Osteoblast (primary cell): ENCODE measurements around the gene LRRC58. TPM values are rescaled to one million over a fixed set of nuclear protein-coding genes. Genes with fewer than 3 reads are reported as not detected.

Experiments used
- DNase-seq: peaks from one replicate; pipeline ENCODE4 v3.0.0; 2011; ENCODE audit warnings: low spot score, mixed read lengths; ENCODE audit not compliant: insufficient read length; ENCODE audit errors: missing footprints
- H2AFZ ChIP-seq: 2 replicates; pipeline ENCODE4 v1.6.0; 2011; ENCODE audit warnings: mild to moderate bottlenecking, low read length
- H3K27ac ChIP-seq: 2 replicates; pipeline ENCODE4 v1.5.1; 2011; ENCODE audit warnings: mild to moderate bottlenecking, low read depth, low read length, moderate library complexity
- H3K27me3 ChIP-seq: 2 replicates; pipeline ENCODE4 v1.6.0; 2012; ENCODE audit warnings: mild to moderate bottlenecking, control low read depth, inconsistent platforms, low read length, moderate library complexity; ENCODE audit not compliant: insufficient read depth
- H3K36me3 ChIP-seq: 2 replicates; pipeline ENCODE4 v1.5.1; 2011; ENCODE audit warnings: mild to moderate bottlenecking, low read length, control low read depth, moderate library complexity; ENCODE audit not compliant: insufficient read depth
- H3K4me1 ChIP-seq: 2 replicates; pipeline ENCODE4 v1.5.1; 2011; ENCODE audit warnings: mild to moderate bottlenecking, low read length, control low read depth, moderate library complexity; ENCODE audit not compliant: insufficient read depth
- H3K4me2 ChIP-seq: 2 replicates; pipeline ENCODE4 v1.6.0; 2011; ENCODE audit warnings: mild to moderate bottlenecking, low read length; ENCODE audit not compliant: insufficient read depth
- H3K4me3 ChIP-seq: fragments of 200-600 bp; sonication (generic); 3 replicates; pipeline ENCODE4 v1.5.1; 2012; ENCODE audit warnings: mild to moderate bottlenecking, low read length, inconsistent platforms; ENCODE audit not compliant: insufficient read depth
- H3K79me2 ChIP-seq: 2 replicates; pipeline ENCODE4 v1.6.0; 2012; ENCODE audit warnings: mild to moderate bottlenecking, low read length, control low read depth, inconsistent platforms; ENCODE audit not compliant: insufficient read depth
- H3K9me3 ChIP-seq: 2 replicates; pipeline ENCODE4 v1.5.1; 2011; ENCODE audit warnings: low read depth, low read length, control low read depth
- H4K20me1 ChIP-seq: 2 replicates; pipeline ENCODE4 v1.6.0; 2012; ENCODE audit warnings: mild to moderate bottlenecking, low read length, control low read depth; ENCODE audit not compliant: insufficient read depth
- CTCF ChIP-seq: IDR thresholded peaks from 2 replicates; pipeline ENCODE4 v1.5.1; 2011; ENCODE audit warnings: mild to moderate bottlenecking, low read depth, low read length, moderate library complexity; ENCODE audit errors: extremely low read depth
- total RNA-seq: library from RNA; depleted of rRNA; stranded (reverse); fragments of >200 nt; gene quantifications from 2 replicates; pipeline ENCODE4 v1.2.3, GENCODE V29; 2012

Gene LRRC58
- total RNA-seq, 1 donor, result 49.9 TPM

DNA sequence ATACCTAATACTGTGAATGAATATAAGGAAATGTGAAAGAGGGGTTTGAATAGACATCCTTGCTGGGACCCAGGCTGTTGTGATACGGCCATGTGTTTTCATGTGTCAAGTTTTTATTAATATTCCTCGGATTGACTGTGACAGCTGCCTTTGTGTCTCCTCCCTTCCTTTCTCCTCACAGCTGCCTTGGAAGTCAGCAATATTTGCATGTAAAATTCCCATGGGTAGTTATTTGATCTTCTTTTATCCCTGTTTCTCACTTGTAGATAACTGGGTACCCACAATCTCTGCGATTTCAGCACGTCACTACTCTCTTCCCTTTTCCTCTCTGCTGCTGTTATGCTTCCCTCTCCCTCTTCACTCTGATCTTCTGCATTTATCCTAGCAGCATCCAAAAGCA is 73.5 kb downstream of the LRRC58 start:
- H3K36me3 ChIP-seq, result no peaks in the 10 kb centered on the region
- H4K20me1 ChIP-seq, result no peaks in the 10 kb centered on the region
- TF ChIP-seq CTCF, result no peak
- no peak overlapping the region for H3K4me3 ChIP-seq
- H3K4me2 ChIP-seq, result no peak overlapping the region
- no peaks in the 10 kb centered on the region for H3K4me1 ChIP-seq
- DNase-seq, result no peak
- H3K27me3 ChIP-seq, result peaks cover 5% of the 10 kb centered on the region
- no peaks in the 10 kb centered on the region for H3K79me2 ChIP-seq
- H3K27ac ChIP-seq, result no peak overlapping the region
- H3K9me3 ChIP-seq, result no peaks in the 10 kb centered on the region
- no peak overlapping the region for H2AFZ ChIP-seq

- Histone ChIP-seq H3K36me3 (no peaks in the 10 kb centered on the region), H3K27me3 (peaks cover 8% of the 10 kb centered on the region), H3K9me3 (no peaks in the 10 kb centered on the region), H4K20me1 (no peaks in the 10 kb centered on the region), H3K27ac (no peak overlapping the region), H3K4me2 (no peak overlapping the region), H3K79me2 (no peaks in the 10 kb centered on the region), H2AFZ (no peak overlapping the region), H3K4me1 (no peaks in the 10 kb centered on the region), H3K4me3 (no peak overlapping the region)
- DNase-seq, result no peak
- TF ChIP-seq CTCF, result no peak
Measured at GRCh38 chr3:120274739-120275167, 74.4 kb downstream of the LRRC58 start.

Other genes with a start within 250 kb of the LRRC58 start
- 0.88 and 1.4 TPM in 2 replicates for gene GPR156, start 64.1 kb downstream of the LRRC58 start, total RNA-seq
- 1,825 and 2,074 TPM in 2 replicates for gene FSTL1, start 101.6 kb upstream of the LRRC58 start, total RNA-seq
- gene NDUFB4, start 247.0 kb upstream of the LRRC58 start, total RNA-seq, result 38.4 and 40.7 TPM in 2 replicates